Activated B cell treated with CpG ODN at 0.5 μM for 24 hours (primary cell): ENCODE results near the gene EARS2. TPM values are rescaled to one million over a fixed set of nuclear protein-coding genes. Genes with fewer than 3 reads are reported as not detected.

Source experiments
- ATAC-seq: fragments of 200-7000 bp; cut with Tn5 transposase; one replicate; pipeline ENCODE4 v1.10.0; 2021; ENCODE audit warnings: low read depth, mild to moderate bottlenecking, moderate library complexity
- CTCF ChIA-PET: fragments of 350-600 bp; sonication (Branson Sonifier 250); formaldehyde crosslinking; loops from one replicate; lab custom pipeline; 2021; ENCODE audit warnings: antibody characterized with exemption; lab: Charles Lee
- POLR2A ChIA-PET: fragments of 350-600 bp; sonication (Branson Sonifier 250); formaldehyde crosslinking; loops from one replicate; lab custom pipeline; 2021; ENCODE audit warnings: antibody characterized with exemption; lab: Charles Lee
- DNase-seq: peaks from one replicate; pipeline ENCODE4 v3.0.0; 2022
- H3K27ac Mint-ChIP-seq: one replicate; pipeline ENCODE4 v1.8.0; 2020; ENCODE audit warnings: mixed read lengths
- H3K27me3 Mint-ChIP-seq: one replicate; pipeline ENCODE4 v1.8.0; 2021; ENCODE audit warnings: mixed read lengths
- H3K36me3 Mint-ChIP-seq: one replicate; pipeline ENCODE4 v1.8.0; 2021; ENCODE audit warnings: low read depth, mixed read lengths
- H3K4me1 Mint-ChIP-seq: one replicate; pipeline ENCODE4 v1.8.0; 2021; ENCODE audit warnings: mixed read lengths
- H3K4me3 Mint-ChIP-seq: one replicate; pipeline ENCODE4 v1.8.0; 2020; ENCODE audit warnings: mild to moderate bottlenecking, mixed read lengths
- H3K9me3 Mint-ChIP-seq: one replicate; pipeline ENCODE4 v1.8.0; 2020; ENCODE audit warnings: mixed read lengths
- intact Hi-C: fragments of 100-400 bp; cut with micrococcal nuclease; formaldehyde crosslinking; loops from one replicate; pipeline ENCODE4 v1.15.1; 2024
- total RNA-seq: library from RNA; stranded (reverse); gene quantifications from 2 replicates; pipeline ENCODE4 v1.2.3, GENCODE V29; 2022
- TF ChIP-seq, protein P1 (sequence below): fragments of 200-600 bp; IDR thresholded peaks from one replicate; pipeline ENCODE4 v1.8.0; 2022; ENCODE audit warnings: antibody characterized with exemption, mild to moderate bottlenecking

Gene EARS2
- total RNA-seq, 1 donor from 2014 or later: 27.5 TPM

DNA sequence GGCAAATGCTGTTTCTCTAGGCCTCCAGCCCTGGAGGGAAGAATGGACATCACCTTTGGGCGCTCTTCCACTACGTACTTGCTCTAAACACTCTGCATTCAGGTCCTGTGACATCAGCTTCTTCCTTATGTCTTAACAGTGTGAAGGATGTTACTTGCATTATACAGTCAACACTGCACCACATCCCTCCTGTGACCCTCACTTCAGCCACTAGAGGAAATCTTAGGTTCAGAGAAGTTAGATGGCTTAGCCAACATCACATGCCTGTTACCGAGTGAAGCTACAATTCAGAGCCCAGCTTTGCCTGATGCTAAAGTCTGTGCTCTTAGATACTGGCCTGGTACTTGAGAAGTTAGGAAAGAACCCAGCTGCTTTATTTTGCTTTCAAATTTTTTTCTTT lies 18.7 kb upstream of the EARS2 start:
- no peaks in the 10 kb centered on the region for H3K27me3 Mint-ChIP-seq
- H3K4me1 Mint-ChIP-seq: peaks cover 10% of the 10 kb centered on the region
- peaks cover 56% of the 10 kb centered on the region for H3K36me3 Mint-ChIP-seq
- ChIA-PET POLR2A (interaction anchor here (1.1 kb wide), 1 partner anchor 17 kb away, joined by 4 read pairs; no protein-coding TSS in a partner anchor), CTCF (no interaction called here)
- ATAC-seq: no peak
- no peak overlapping the region for H3K4me3 Mint-ChIP-seq
- intact Hi-C loops: no loop called here
- DNase-seq: no peak
- TF ChIP-seq, protein P1, sequence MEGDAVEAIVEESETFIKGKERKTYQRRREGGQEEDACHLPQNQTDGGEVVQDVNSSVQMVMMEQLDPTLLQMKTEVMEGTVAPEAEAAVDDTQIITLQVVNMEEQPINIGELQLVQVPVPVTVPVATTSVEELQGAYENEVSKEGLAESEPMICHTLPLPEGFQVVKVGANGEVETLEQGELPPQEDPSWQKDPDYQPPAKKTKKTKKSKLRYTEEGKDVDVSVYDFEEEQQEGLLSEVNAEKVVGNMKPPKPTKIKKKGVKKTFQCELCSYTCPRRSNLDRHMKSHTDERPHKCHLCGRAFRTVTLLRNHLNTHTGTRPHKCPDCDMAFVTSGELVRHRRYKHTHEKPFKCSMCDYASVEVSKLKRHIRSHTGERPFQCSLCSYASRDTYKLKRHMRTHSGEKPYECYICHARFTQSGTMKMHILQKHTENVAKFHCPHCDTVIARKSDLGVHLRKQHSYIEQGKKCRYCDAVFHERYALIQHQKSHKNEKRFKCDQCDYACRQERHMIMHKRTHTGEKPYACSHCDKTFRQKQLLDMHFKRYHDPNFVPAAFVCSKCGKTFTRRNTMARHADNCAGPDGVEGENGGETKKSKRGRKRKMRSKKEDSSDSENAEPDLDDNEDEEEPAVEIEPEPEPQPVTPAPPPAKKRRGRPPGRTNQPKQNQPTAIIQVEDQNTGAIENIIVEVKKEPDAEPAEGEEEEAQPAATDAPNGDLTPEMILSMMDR: no peak
- no peaks in the 10 kb centered on the region for H3K9me3 Mint-ChIP-seq
- no peak overlapping the region for H3K27ac Mint-ChIP-seq

DNA sequence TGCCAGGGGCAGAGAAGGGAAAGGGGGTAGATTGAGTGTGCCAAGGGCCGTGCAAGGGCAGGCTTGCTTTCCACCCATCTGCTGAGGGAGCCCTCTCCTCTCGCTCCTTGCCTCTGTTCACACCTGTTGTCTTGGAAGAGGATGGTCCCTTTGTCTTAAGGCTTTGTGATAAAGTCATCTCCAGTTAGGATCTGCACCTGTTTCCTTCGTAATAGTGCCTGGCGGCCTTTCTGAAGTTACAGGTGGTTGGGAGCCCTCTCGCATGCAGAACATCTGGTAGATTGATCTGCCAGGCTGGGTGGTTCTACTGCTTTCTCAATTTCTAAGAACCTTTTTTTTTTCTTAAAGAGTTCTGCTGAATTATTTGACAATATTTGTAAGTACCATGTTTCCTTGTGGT lies 16.7 kb upstream of the EARS2 start:
- CTCF ChIA-PET: no interaction called here
- Mint-ChIP-seq H3K27ac (no peak overlapping the region), H3K27me3 (no peaks in the 10 kb centered on the region), H3K4me1 (peaks cover 26% of the 10 kb centered on the region), H3K36me3 (peaks cover 54% of the 10 kb centered on the region), H3K4me3 (no peak overlapping the region), H3K9me3 (no peaks in the 10 kb centered on the region)
- intact Hi-C loops: no loop called here
- TF ChIP-seq, protein P1: no peak
- ATAC-seq (no peak), DNase-seq (no peak)
- POLR2A ChIA-PET: interaction anchor here (0.8 kb wide), 1 partner anchor 15 kb away, joined by 3 read pairs; no protein-coding TSS in a partner anchor

DNA sequence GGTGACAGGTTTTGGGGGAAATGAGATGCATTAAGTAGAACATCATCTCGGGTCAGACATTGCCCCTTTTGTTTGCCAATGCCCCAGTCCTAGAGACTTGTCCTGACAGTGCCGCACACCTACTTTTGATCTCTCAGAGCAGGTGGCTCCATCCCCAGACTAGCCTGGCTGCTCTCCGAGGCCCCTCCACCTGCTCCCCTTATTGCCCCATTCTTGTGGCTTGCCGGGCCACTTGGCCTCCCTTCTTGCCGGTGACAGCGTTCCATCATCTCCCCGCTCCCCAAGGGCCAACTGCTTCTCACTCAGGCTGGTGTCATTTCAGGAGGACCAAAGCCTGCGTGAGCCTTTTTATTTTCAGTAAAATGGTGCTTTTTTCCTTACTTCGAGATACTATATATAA lies 15.2 kb upstream of the EARS2 start:
- POLR2A ChIA-PET: no interaction called here
- Mint-ChIP-seq H3K27me3 (no peaks in the 10 kb centered on the region), H3K9me3 (no peaks in the 10 kb centered on the region), H3K4me3 (no peak overlapping the region), H3K36me3 (peaks cover 60% of the 10 kb centered on the region), H3K27ac (no peak overlapping the region), H3K4me1 (peaks cover 26% of the 10 kb centered on the region)
- TF ChIP-seq, protein P1: no peak
- no peak for DNase-seq
- intact Hi-C loops: no loop called here
- CTCF ChIA-PET: no interaction called here
- no peak for ATAC-seq

DNA sequence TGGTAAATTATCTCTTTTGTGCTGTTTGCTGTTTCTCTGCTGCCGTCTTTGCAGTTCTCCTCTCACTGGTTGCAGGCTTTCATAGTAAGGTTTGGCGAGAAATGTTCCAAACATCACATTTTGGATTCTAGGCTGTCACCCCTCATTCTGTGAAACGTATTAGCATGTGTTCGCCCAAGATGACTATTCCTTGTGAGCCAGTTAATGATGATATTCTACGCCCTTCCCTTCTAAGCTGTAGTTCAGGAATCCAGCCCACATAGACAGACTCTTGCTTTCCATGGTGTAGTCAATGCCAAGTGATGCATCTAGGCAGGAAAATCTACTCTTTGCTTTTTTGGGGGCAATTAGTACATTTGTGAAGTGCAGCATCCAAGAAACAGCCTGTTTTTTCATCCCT lies 14.7 kb upstream of the EARS2 start:
- no peak overlapping the region for H3K4me3 Mint-ChIP-seq
- no peak for ATAC-seq
- POLR2A ChIA-PET: interaction anchor here (1.5 kb wide), 1 partner anchor 13 kb away, joined by 3 read pairs; no protein-coding TSS in a partner anchor
- H3K27ac Mint-ChIP-seq: no peak overlapping the region
- intact Hi-C loops: no loop called here
- no peak for DNase-seq
- TF ChIP-seq, protein P1: no peak
- peaks cover 61% of the 10 kb centered on the region for H3K36me3 Mint-ChIP-seq
- H3K4me1 Mint-ChIP-seq: peaks cover 26% of the 10 kb centered on the region
- CTCF ChIA-PET: interaction anchor here (1.0 to 1.4 kb wide), 2 partner anchors 15 to 25 kb away, joined by 3 to 4 read pairs; partner anchors contain the start of genes EARS2, NDUFAB1 and UBFD1
- H3K9me3 Mint-ChIP-seq: no peaks in the 10 kb centered on the region
- H3K27me3 Mint-ChIP-seq: no peaks in the 10 kb centered on the region

DNA sequence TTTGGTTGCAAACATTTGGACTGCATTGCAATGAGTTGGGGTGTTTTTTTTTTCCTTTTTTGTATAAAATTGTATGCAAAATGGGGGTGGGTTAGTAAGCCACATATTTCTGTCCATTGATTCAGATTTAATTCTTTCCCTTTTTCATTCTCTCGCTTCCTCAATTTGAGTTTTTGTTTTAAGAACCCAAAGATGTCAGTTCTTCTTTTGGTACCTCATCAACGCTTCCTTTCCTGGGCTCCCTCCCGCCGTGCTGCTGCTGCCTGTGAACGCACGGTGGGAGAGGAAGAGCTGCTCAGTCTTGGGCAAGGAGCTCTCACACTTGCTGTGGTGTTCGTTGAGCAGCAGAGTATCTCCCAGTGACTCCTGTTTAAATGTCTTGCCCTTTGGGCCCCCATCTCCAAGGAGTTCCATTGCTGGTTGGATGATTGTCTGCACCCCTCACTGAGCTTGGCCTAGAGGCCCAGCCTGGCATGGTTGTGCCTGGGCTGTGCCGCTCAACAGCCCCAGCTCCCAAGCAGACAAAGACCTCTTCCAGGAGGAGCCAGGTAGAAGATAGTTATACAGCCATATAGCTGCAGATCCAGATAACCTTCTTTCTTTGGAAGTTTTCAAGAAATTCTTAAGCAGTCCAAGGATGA lies 14.0 kb upstream of the EARS2 start:
- H3K9me3 Mint-ChIP-seq: no peaks in the 10 kb centered on the region
- TF ChIP-seq, protein P1: no peak
- ATAC-seq (peak; percentile 71), DNase-seq (no peak)
- peak overlapping the region; percentile 82 for H3K27ac Mint-ChIP-seq
- peaks cover 65% of the 10 kb centered on the region for H3K36me3 Mint-ChIP-seq
- intact Hi-C loops: no loop called here
- ChIA-PET POLR2A (interaction anchor here (0.6 to 1.6 kb wide), 4 partner anchors 12 to 389 kb away, joined by 3 to 6 read pairs (median 3); no protein-coding TSS in a partner anchor), CTCF (interaction anchor here (1.0 to 1.4 kb wide), 2 partner anchors 14 to 26 kb away, joined by 3 to 4 read pairs; partner anchors contain the start of genes EARS2, NDUFAB1 and UBFD1)
- no peaks in the 10 kb centered on the region for H3K27me3 Mint-ChIP-seq
- peak overlapping the region; percentile 26 for H3K4me3 Mint-ChIP-seq
- H3K4me1 Mint-ChIP-seq: peaks cover 26% of the 10 kb centered on the region
